Fibroblast of peridontal ligament (primary cell): ENCODE measurements around the gene WWOX.
A peak's percentile ranks its signal among the peaks of the same experiment; 100 is the strongest.

Experiments
- DNase-seq: peaks from one replicate; pipeline ENCODE4 v3.0.0-alpha.2; 2010; ENCODE audit errors: extremely low read depth

WWOX gene

GRCh38 chr16:78396046-78396445, 296.6 kb downstream of the WWOX start:
- no peak for DNase-seq

- DNase-seq: no peak
Observed at GRCh38 chr16:78396673-78397072, 297.2 kb downstream of the WWOX start.

DNA sequence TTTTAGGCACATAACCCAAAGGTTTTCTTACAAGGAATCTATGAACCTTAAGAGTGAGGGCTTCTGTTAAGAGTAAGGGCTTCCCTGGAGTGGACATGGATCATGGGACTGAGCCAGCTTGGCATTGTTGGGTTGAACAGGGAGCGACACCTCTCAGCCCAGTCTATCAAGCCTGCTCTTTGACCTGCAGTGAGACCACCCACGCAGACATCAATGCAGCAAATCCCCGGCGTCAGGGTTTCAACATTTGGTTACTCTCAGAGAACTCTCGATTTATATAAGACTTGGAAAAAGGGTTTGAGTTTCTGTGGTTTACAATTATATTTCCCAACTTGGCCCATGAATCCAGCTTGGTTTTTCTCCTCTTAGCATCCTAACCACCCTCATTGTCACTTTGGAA, 299.9 kb downstream of the WWOX start:
- DNase-seq: no peak

DNA sequence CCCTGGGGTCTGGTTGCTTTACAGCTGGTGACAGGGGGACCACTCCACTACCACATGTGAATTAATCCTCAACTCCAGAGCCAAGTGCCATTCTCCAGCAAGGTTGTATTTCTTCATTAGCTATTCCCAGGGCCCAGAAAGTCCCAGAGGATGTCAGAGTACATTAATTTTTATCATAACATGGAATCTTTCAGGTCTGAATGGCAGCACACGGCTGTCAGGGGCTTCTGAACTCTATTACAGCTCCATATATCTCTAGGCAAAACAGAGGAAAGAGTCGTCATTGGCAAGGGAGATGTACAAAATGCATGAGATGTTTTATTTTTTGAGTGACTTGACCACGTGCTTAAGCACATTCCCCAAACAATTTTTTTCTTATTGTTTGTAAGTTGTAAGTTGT, 303.4 kb downstream of the WWOX start:
- no peak for DNase-seq

GRCh38 chr16:78405040-78405439, 305.6 kb downstream of the WWOX start:
- DNase-seq: no peak

DNA sequence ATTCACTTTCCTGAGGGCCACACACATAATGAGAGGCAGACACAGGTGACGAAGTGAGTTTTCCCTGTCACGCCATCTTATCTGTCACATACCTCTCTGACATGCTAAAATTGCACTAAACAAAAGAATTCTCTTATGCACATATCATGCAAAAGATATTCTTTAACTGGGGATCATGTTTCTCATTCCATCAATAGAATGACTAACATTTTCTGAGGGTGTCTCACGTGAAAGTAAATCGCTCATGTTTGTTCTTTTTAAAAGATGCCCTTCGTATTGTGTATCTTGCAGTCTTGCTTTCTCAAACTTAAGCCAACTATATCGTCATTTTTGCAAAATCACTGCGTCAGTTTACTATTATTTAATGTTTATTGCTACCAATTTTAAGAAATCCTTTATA, 306.4 kb downstream of the WWOX start:
- DNase-seq: no peak

- peak; percentile 1 for DNase-seq
Observed at GRCh38 chr16:78407191-78407590, 307.7 kb downstream of the WWOX start.

GRCh38 chr16:78413651-78414050, 314.2 kb downstream of the WWOX start:
- DNase-seq: no peak

DNA sequence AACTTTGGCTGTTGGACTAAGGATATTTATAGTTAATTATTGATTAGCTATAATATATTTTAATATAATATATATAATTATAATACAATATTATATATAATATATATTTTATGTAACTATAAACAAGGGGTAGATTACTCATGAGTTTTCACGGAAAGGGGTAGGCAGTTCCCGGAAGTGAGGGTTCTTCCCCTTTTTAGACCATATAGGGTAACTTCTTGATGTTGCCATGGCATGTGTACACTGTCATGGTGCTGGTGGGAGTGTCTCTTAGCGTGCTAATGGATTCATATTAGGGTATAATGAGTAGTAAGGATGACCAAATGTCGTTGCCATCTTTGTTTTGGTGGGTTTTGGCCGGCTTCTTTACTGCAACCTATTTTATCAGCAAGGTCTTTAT, 315.6 kb downstream of the WWOX start:
- DNase-seq: no peak

DNA sequence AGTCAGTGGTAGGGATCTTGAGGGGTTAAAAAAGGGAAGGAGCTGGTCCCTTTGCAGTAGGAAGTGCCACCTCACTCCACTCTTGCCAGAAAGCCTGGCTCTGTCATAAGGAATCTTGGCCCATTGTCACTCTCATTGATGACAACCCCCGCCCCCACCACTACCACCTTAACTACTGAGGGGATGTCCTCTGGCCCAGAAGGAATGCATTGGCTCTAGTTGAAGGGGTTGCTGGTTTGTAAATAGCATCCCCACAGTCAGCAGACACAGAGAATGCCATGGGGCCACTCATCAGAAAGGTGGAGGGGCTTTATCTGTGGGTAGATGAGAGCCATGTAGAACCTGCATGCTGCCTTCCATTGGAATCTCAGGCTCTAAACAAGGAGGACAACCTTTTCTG, 316.2 kb downstream of the WWOX start:
- no peak for DNase-seq

DNA sequence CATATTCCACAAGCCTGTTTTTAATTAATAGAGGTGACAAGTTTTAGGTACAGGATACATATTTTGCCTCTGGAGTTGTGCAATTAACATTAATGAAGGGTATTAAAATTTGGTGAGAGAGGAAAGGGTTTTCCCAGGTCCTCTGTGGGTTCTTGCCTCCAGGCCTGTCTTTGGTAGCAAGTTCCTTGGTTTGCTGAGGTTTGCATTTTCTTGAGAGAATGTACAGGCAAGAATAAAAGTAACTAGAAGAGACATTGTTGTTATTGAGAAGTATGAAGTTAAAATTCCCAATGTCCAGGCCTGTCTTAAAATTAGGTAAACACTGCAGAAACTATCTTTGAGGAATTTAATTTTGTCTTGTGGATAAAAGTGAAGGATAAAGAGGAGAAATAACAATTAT, 316.9 kb downstream of the WWOX start:
- no peak for DNase-seq

DNA sequence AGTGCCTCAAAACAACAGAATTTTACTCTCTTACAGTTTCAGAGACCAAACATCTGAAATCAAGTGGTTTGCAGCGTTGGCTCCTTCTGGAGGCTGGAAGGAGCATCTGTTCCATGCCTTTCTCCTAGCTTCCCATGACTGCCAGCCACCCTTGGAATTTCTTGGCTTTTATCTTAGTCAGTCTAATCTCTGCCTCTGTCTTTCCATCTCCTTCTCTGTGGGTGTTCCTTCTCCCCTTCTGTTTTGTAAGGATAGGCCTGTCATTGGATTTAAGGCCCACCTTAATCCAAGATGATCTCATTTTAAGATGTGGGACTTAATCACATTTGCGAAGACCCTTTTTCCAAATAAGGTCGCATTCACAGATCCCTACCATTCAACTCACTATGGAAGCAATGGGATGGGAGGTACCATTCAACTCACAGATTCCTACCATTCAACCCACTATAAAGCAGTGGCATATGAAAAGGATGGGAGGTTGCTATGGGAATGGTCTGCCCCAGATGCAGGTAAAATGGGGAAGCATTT, 321.8 kb downstream of the WWOX start:
- DNase-seq: no peak

GRCh38 chr16:78425281-78425680, 325.8 kb downstream of the WWOX start:
- no peak for DNase-seq

DNA sequence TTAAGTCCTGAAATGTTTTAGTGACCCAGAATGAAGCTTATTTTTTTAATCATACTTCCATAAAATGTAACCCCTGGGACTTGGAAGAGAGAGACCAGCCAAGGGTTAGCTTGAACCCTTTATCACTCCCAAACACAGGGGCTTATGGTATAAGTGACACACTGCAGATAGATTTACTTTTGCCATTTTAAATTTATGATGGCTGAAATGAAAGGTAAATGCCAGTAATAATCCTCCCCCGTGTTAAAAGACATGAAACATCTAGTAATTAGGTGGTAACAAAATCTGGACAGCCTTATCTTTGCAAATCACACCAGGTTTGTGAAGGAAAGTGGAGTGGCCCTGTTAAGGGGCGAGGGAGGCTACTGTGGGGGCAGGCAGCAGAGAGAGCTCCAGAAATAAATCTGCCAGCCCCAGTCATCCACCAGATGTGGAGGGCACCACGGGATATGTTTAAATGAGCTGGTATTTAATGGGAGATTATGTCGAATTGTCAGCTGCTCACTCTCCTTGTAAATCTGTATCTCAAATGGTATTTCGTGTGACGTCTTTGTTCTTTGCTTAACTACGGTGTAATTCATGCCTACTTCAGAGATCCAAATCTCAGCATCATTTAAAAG, 326.5 kb downstream of the WWOX start:
- DNase-seq: no peak

DNA sequence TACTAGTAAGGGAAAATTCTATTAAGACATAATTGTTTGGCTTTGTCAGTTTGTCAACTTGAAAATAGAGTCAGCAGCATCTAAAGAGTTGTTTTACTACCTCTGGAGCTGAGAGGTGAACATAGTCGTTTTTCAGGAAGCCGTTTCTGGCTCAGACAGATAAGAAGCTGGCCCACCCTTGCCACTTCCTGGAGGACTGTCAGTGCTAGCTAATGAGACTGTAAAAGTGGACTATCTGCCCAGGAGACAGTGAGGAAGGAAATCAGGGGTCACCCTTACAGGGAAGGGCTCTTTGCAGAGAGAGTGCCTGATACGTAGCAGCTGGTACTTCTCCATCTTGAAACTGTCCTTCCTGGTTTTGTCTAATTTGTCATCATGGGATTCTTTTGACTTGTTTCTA, 328.7 kb downstream of the WWOX start:
- DNase-seq: no peak

DNA sequence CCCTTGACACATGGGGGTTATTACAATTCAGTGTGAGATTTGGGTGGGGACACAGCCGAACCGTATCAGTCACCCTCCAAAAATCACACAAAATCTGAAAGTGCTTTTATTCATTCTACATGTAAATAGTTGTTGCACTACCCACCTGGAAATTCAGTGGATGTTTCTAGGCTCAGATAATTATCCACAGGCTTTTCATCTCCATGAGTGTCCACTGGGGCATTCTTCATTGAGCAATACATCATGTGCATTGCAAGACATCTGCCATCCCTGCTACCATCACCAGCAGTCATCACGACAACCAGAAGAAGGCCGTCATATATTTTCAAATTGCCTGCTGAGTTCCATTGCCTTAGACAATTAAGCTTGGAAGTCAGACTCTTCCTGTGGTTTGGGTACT, 330.8 kb downstream of the WWOX start:
- DNase-seq: no peak

GRCh38 chr16:78431004-78431670, 331.7 kb downstream of the WWOX start:
- DNase-seq: no peak

DNA sequence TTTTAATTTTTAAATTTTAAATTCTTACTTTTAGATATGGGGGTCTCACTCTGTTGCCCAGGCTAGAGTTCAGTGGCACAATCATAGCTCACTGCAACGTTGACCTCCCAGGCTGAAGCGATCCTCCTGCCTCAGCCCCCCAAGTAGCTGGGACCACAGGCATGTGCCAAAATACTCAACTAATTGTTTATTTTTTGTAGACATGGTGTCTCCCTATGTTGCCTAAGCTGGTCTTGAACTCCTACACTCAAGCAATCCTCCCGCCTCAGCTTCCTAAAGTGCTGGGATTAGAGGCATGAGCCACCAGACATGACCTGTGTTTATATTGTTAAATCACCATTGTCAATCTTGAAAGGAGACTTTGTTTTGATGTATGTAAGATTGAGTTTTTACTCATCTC, 332.2 kb downstream of the WWOX start:
- no peak for DNase-seq

DNA sequence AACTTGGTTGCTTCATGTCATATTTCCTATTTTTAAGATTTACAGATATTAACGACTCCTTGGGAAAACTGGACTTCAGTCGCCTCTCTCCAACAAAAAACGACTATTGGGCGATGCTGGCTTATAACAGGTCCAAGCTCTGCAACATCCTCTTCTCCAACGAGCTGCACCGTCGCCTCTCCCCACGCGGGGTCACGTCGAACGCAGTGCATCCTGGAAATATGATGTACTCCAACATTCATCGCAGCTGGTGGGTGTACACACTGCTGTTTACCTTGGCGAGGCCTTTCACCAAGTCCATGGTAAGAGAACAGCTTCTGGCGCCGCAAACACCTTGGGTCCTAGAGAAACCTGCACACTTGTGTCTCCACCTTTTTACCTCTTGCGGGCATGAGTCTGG, 333.0 kb downstream of the WWOX start:
- DNase-seq: no peak

- no peak for DNase-seq
Observed at GRCh38 chr16:78433116-78433515, 333.7 kb downstream of the WWOX start.

DNA sequence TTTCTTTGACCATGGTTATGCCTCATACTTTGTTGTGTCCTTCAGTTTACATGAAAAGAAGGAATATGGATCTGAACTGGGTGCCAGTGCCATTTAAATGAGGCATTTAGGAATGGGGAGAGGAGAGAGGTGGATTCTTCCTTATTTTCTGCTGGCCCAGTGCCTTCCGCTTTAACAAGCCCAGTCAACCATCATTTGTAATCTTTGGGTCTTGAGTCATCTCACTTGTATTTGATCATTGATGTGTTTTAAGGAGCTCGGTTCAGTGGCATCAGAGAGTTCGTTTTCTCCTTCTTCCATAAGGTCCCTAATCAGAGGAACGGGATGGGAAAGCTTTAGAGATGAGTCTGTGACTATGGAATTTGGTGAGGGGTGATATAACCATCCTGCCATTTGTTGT, 334.9 kb downstream of the WWOX start:
- no peak for DNase-seq

GRCh38 chr16:78435260-78435659, 335.8 kb downstream of the WWOX start:
- no peak for DNase-seq

GRCh38 chr16:78436023-78436422, 336.6 kb downstream of the WWOX start:
- no peak for DNase-seq

DNA sequence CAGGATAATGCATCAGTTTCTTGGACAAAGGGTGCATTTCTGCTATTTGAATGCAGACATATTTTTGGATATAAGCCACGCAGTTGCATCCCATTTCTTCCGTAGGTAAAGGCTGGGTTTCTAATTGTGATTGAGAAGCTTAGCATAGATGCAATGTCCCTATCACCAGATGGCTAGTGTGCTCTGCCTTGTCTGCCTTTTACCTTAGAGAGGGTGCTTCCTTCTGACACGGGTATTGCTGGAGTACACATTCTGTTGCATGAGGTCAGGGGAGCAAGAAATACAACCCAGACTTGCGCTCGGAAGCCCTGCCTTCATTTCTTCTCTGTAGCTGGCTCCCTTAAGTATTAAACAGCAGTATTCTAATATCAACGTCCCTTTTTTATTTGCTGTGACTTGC, 337.4 kb downstream of the WWOX start:
- no peak for DNase-seq
